IgD-negative memory B cell (primary cell): ENCODE results near the gene SDF4. TPM values are rescaled to one million over a fixed set of nuclear protein-coding genes. Genes with fewer than 3 reads are reported as not detected.

Experiments
- H3K27ac Mint-ChIP-seq, 3 donors: one replicate each; pipeline ENCODE4 v1.8.0; 2020 to 2022; ENCODE audit warnings: mild to moderate bottlenecking in 3 of 3, mixed read lengths in 3 of 3, moderate library complexity in 1 of 3
- H3K27me3 Mint-ChIP-seq: one replicate; pipeline ENCODE4 v1.8.0; 2021; ENCODE audit warnings: mixed read lengths
- H3K36me3 Mint-ChIP-seq: one replicate; pipeline ENCODE4 v1.8.0; 2020; ENCODE audit warnings: mild to moderate bottlenecking, mixed read lengths
- H3K4me1 Mint-ChIP-seq, 3 donors: one replicate each; pipeline ENCODE4 v1.8.0; 2020 to 2022; ENCODE audit warnings: mixed read lengths in 3 of 3, mild to moderate bottlenecking in 1 of 3
- H3K4me3 Mint-ChIP-seq, 4 donors: one replicate each; pipeline ENCODE4 v1.8.0; 2020 to 2022; ENCODE audit warnings: mild to moderate bottlenecking in 4 of 4, mixed read lengths in 4 of 4, moderate library complexity in 3 of 4
- H3K9me3 Mint-ChIP-seq, 3 donors: one replicate each; pipeline ENCODE4 v1.8.0; 2020 to 2021; ENCODE audit warnings: mixed read lengths in 3 of 3, mild to moderate bottlenecking in 1 of 3
- polyA plus RNA-seq: library from polyadenylated mRNA; unstranded; fragments of 300-500 nt; fragmentation: Illumina TruSeq; gene quantifications from one replicate; pipeline ENCODE4 v1.2.3, GENCODE V29; 2021

The SDF4 gene
- polyA plus RNA-seq, 1 donor from 2014 or later = 121 TPM

- no peak overlapping the region for H3K4me3 Mint-ChIP-seq
- H3K27me3 Mint-ChIP-seq = no peaks in the 10 kb centered on the region
- H3K9me3 Mint-ChIP-seq = no peaks in the 10 kb centered on the region
- no peak overlapping the region for H3K27ac Mint-ChIP-seq
- H3K36me3 Mint-ChIP-seq = peaks cover 1% of the 10 kb centered on the region
- H3K4me1 Mint-ChIP-seq = peaks cover 2 to 10% (median 7%) of the 10 kb centered on the region in 3 donors
These were observed 33.1 kb upstream of the SDF4 start for GRCh38 chr1:1264868-1265272.

- Mint-ChIP-seq H3K9me3 (no peaks in the 10 kb centered on the region), H3K27me3 (no peaks in the 10 kb centered on the region), H3K4me3 (no peak overlapping the region), H3K36me3 (peaks cover 1% of the 10 kb centered on the region), H3K4me1 (peaks cover 0 to 8% (median 7%) of the 10 kb centered on the region in 3 donors), H3K27ac (no peak overlapping the region)
These were observed 32.2 kb upstream of the SDF4 start for GRCh38 chr1:1264026-1264425.

GRCh38 chr1:1262758-1263157 is 31.0 kb upstream of the SDF4 start:
- no peaks in the 10 kb centered on the region for H3K27me3 Mint-ChIP-seq
- no peak overlapping the region for H3K4me3 Mint-ChIP-seq
- peak overlapping the region in 1 of 3 donors; percentile 57 for H3K27ac Mint-ChIP-seq
- H3K4me1 Mint-ChIP-seq = peaks cover 0 to 7% (median 6%) of the 10 kb centered on the region in 3 donors
- H3K36me3 Mint-ChIP-seq = peaks cover 3% of the 10 kb centered on the region
- H3K9me3 Mint-ChIP-seq = no peaks in the 10 kb centered on the region

- no peak overlapping the region for H3K27ac Mint-ChIP-seq
- H3K4me1 Mint-ChIP-seq = peaks cover 0 to 7% (median 6%) of the 10 kb centered on the region in 3 donors
- no peaks in the 10 kb centered on the region for H3K27me3 Mint-ChIP-seq
- H3K4me3 Mint-ChIP-seq = no peak overlapping the region
- H3K36me3 Mint-ChIP-seq = peaks cover 3% of the 10 kb centered on the region
- no peaks in the 10 kb centered on the region for H3K9me3 Mint-ChIP-seq
These were observed 30.3 kb upstream of the SDF4 start for GRCh38 chr1:1262071-1262470.

- Mint-ChIP-seq H3K27me3 (no peaks in the 10 kb centered on the region), H3K4me3 (no peak overlapping the region), H3K4me1 (peaks cover 0 to 7% (median 5%) of the 10 kb centered on the region in 3 donors), H3K27ac (peak overlapping the region in 1 of 3 donors; percentile 6), H3K36me3 (peaks cover 3% of the 10 kb centered on the region), H3K9me3 (no peaks in the 10 kb centered on the region)
These were observed 29.2 kb upstream of the SDF4 start for GRCh38 chr1:1260843-1261560.

- Mint-ChIP-seq H3K27me3 (no peaks in the 10 kb centered on the region), H3K36me3 (peaks cover 3% of the 10 kb centered on the region), H3K4me1 (peaks cover 0 to 7% (median 4%) of the 10 kb centered on the region in 3 donors), H3K27ac (peak overlapping the region; percentile 6 to 49 (median 22)), H3K9me3 (no peaks in the 10 kb centered on the region), H3K4me3 (peak overlapping the region in 1 of 4 donors; percentile 65)
These were observed 28.3 kb upstream of the SDF4 start for GRCh38 chr1:1259951-1260600.

- H3K4me1 Mint-ChIP-seq = peaks cover 0 to 7% (median 4%) of the 10 kb centered on the region in 3 donors
- H3K4me3 Mint-ChIP-seq = peak overlapping the region in 1 of 4 donors; percentile 41
- peak overlapping the region in 1 of 3 donors; percentile 22 for H3K27ac Mint-ChIP-seq
- H3K36me3 Mint-ChIP-seq = peaks cover 3% of the 10 kb centered on the region
- H3K27me3 Mint-ChIP-seq = no peaks in the 10 kb centered on the region
- no peaks in the 10 kb centered on the region for H3K9me3 Mint-ChIP-seq
These were observed 27.7 kb upstream of the SDF4 start for GRCh38 chr1:1259540-1259939.

GRCh38 chr1:1259119-1259488 is 27.3 kb upstream of the SDF4 start:
- H3K4me1 Mint-ChIP-seq = peaks cover 0 to 7% (median 4%) of the 10 kb centered on the region in 3 donors
- H3K36me3 Mint-ChIP-seq = peaks cover 3% of the 10 kb centered on the region
- H3K4me3 Mint-ChIP-seq = peak overlapping the region in 1 of 4 donors; percentile 41
- H3K27ac Mint-ChIP-seq = peak overlapping the region in 1 of 3 donors; percentile 23
- H3K27me3 Mint-ChIP-seq = no peaks in the 10 kb centered on the region
- no peaks in the 10 kb centered on the region for H3K9me3 Mint-ChIP-seq

GRCh38 chr1:1256956-1257871 is 25.4 kb upstream of the SDF4 start:
- no peak overlapping the region for H3K27ac Mint-ChIP-seq
- no peaks in the 10 kb centered on the region for H3K9me3 Mint-ChIP-seq
- peaks cover 3% of the 10 kb centered on the region for H3K36me3 Mint-ChIP-seq

GRCh38 chr1:1255611-1256010 is 23.8 kb upstream of the SDF4 start:
- H3K4me3 Mint-ChIP-seq = no peak overlapping the region
- no peaks in the 10 kb centered on the region for H3K27me3 Mint-ChIP-seq
- peaks cover 4% of the 10 kb centered on the region for H3K36me3 Mint-ChIP-seq
- peaks cover 6 to 9% (median 9%) of the 10 kb centered on the region in 3 donors for H3K4me1 Mint-ChIP-seq
- no peak overlapping the region for H3K27ac Mint-ChIP-seq
- no peaks in the 10 kb centered on the region for H3K9me3 Mint-ChIP-seq

More at GRCh38 chr1:1256956-1257871, 25.4 kb upstream of the SDF4 start:
- Mint-ChIP-seq H3K4me3 (no peak overlapping the region), H3K27me3 (no peaks in the 10 kb centered on the region), H3K4me1 (peaks cover 4 to 7% (median 4%) of the 10 kb centered on the region in 3 donors)

GRCh38 chr1:1255078-1255477 is 23.3 kb upstream of the SDF4 start:
- Mint-ChIP-seq H3K27ac (no peak overlapping the region), H3K27me3 (no peaks in the 10 kb centered on the region), H3K9me3 (no peaks in the 10 kb centered on the region), H3K4me1 (peaks cover 8 to 13% (median 10%) of the 10 kb centered on the region in 3 donors), H3K36me3 (peaks cover 4% of the 10 kb centered on the region), H3K4me3 (no peak overlapping the region)

GRCh38 chr1:1254667-1254998 is 22.8 kb upstream of the SDF4 start:
- Mint-ChIP-seq H3K36me3 (peaks cover 4% of the 10 kb centered on the region), H3K27ac (no peak overlapping the region), H3K27me3 (no peaks in the 10 kb centered on the region), H3K4me3 (no peak overlapping the region), H3K4me1 (peaks cover 9 to 14% (median 12%) of the 10 kb centered on the region in 3 donors), H3K9me3 (no peaks in the 10 kb centered on the region)

- no peak overlapping the region for H3K27ac Mint-ChIP-seq
- H3K27me3 Mint-ChIP-seq = no peaks in the 10 kb centered on the region
- peaks cover 4% of the 10 kb centered on the region for H3K36me3 Mint-ChIP-seq
- H3K9me3 Mint-ChIP-seq = no peaks in the 10 kb centered on the region
- H3K4me1 Mint-ChIP-seq = peaks cover 10 to 14% (median 13%) of the 10 kb centered on the region in 3 donors
- no peak overlapping the region for H3K4me3 Mint-ChIP-seq
These were observed 22.3 kb upstream of the SDF4 start for GRCh38 chr1:1253972-1254666.

- Mint-ChIP-seq H3K27me3 (no peaks in the 10 kb centered on the region), H3K36me3 (peaks cover 2% of the 10 kb centered on the region), H3K27ac (peak overlapping the region in 1 of 3 donors; percentile 73), H3K4me3 (no peak overlapping the region), H3K9me3 (no peaks in the 10 kb centered on the region), H3K4me1 (peaks cover 10 to 14% (median 13%) of the 10 kb centered on the region in 3 donors)
These were observed 21.5 kb upstream of the SDF4 start for GRCh38 chr1:1253314-1253713.
